IMR-90 (cell line): ENCODE results near the gene PIRT. TPM values are rescaled to one million over a fixed set of nuclear protein-coding genes. Genes with fewer than 3 reads are reported as not detected.

Experiments used
- ATAC-seq: fragments of 200-7000 bp; cut with Tn5 transposase; 2 replicates; pipeline ENCODE4 v1.9.1; 2020; ENCODE audit warnings: low read depth, mild to moderate bottlenecking, moderate library complexity
- BruUV-seq: library from RNA; stranded (reverse); fragments of 400-500 nt; replicated peaks from 2 replicates; lab custom pipeline; 2021; lab: Mats Ljungman, UMichigan
- CTCF ChIA-PET: fragments of 300-600 bp; formaldehyde crosslinking; extraction: SDS; loops from one replicate; lab custom pipeline; 2021; ENCODE audit warnings: antibody characterized with exemption; lab: Yijun Ruan, JAX
- POLR2A ChIA-PET: fragments of 300-600 bp; sonication (Branson Sonifier 250); formaldehyde crosslinking; loops from one replicate; lab custom pipeline; 2022; ENCODE audit warnings: antibody characterized with exemption; ENCODE audit not compliant: unreplicated experiment; lab: Charles Lee
- DNase-seq: peaks from one replicate; pipeline ENCODE4 v3.0.0; 2013
- H2AFZ ChIP-seq: replicated peaks from 2 replicates; pipeline ENCODE3; 2013; ENCODE audit warnings: low read length, mild to moderate bottlenecking; ENCODE audit not compliant: poor library complexity
- H2AK5ac ChIP-seq: 2 replicates; pipeline ENCODE4 v1.6.1; 2013; ENCODE audit warnings: low read depth, low read length, inconsistent platforms
- H2AK9ac ChIP-seq: replicated peaks from 2 replicates; pipeline ENCODE3; 2013; ENCODE audit warnings: mild to moderate bottlenecking, low read depth, low read length, moderate library complexity; ENCODE audit not compliant: poor library complexity
- H2BK120ac ChIP-seq: 2 replicates; pipeline ENCODE4 v1.6.1; 2013; ENCODE audit warnings: low read depth, low read length, inconsistent platforms
- H2BK15ac ChIP-seq: 3 replicates; pipeline ENCODE4 v1.6.1; 2013; ENCODE audit warnings: low read depth, low read length, inconsistent platforms
- H2BK20ac ChIP-seq: 2 replicates; pipeline ENCODE4 v1.6.1; 2013; ENCODE audit warnings: low read depth, mild to moderate bottlenecking, inconsistent platforms, low read length, moderate library complexity
- H2BK5ac ChIP-seq: 2 replicates; pipeline ENCODE4 v1.6.1; 2013; ENCODE audit warnings: mild to moderate bottlenecking, low read depth, low read length, inconsistent platforms; ENCODE audit not compliant: poor library complexity, severe bottlenecking
- H3K14ac ChIP-seq: replicated peaks from 2 replicates; pipeline ENCODE4 v1.6.1; 2013; ENCODE audit warnings: low read depth, low read length, inconsistent platforms
- H3K18ac ChIP-seq: 2 replicates; pipeline ENCODE4 v1.6.1; 2013; ENCODE audit warnings: low read depth, low read length, control low read depth
- H3K23ac ChIP-seq: 2 replicates; pipeline ENCODE4 v1.6.1; 2013; ENCODE audit warnings: low read depth, low read length, inconsistent platforms
- H3K27ac ChIP-seq: 2 replicates; pipeline ENCODE4 v1.5.1; 2013; ENCODE audit warnings: mild to moderate bottlenecking, control low read depth, low read length; ENCODE audit not compliant: insufficient read depth
- H3K27me3 ChIP-seq: 2 replicates; pipeline ENCODE4 v1.6.1; 2013; ENCODE audit warnings: low read length; ENCODE audit not compliant: control insufficient read depth, insufficient read depth
- H3K36me3 ChIP-seq: 2 replicates; pipeline ENCODE4 v1.6.1; 2013; ENCODE audit warnings: low read length, mixed read lengths; ENCODE audit not compliant: control insufficient read depth, insufficient read depth
- H3K4ac ChIP-seq: 2 replicates; pipeline ENCODE4 v1.6.1; 2013; ENCODE audit warnings: low read depth, low read length, inconsistent platforms
- H3K4me1 ChIP-seq: 2 replicates; pipeline ENCODE4 v1.6.1; 2013; ENCODE audit warnings: low read length, mixed read lengths; ENCODE audit not compliant: control insufficient read depth, insufficient read depth
- H3K4me2 ChIP-seq: 2 replicates; pipeline ENCODE4 v1.6.1; 2013; ENCODE audit warnings: low read depth, mild to moderate bottlenecking, control low read depth, low read length, moderate library complexity
- H3K4me3 ChIP-seq: 2 replicates; pipeline ENCODE4 v1.5.1; 2013; ENCODE audit warnings: low read depth, mild to moderate bottlenecking, control low read depth, low read length, moderate library complexity; ENCODE audit not compliant: insufficient read depth
- H3K56ac ChIP-seq: 2 replicates; pipeline ENCODE4 v1.6.1; 2013; ENCODE audit warnings: low read length, inconsistent platforms; ENCODE audit not compliant: insufficient read depth; ENCODE audit errors: extremely low read depth
- H3K79me1 ChIP-seq, 2 experiments: 2 replicates each; pipeline ENCODE4 v1.6.1; 2013; ENCODE audit warnings: low read length in 2 of 2, inconsistent platforms in 1 of 2, low read depth in 1 of 2
- H3K9ac ChIP-seq: 2 replicates; pipeline ENCODE4 v1.6.1; 2013; ENCODE audit warnings: low read depth, low read length, control low read depth
- H3K9me1 ChIP-seq: 2 replicates; pipeline ENCODE4 v1.6.1; 2013; ENCODE audit warnings: low read length, inconsistent platforms; ENCODE audit not compliant: insufficient read depth
- H3K9me3 ChIP-seq: 2 replicates; pipeline ENCODE4 v1.6.1; 2013; ENCODE audit warnings: low read length; ENCODE audit not compliant: control insufficient read depth, insufficient read depth
- H4K20me1 ChIP-seq: 2 replicates; pipeline ENCODE4 v1.6.1; 2013; ENCODE audit warnings: low read length, inconsistent platforms; ENCODE audit not compliant: insufficient read depth
- H4K5ac ChIP-seq: 2 replicates; pipeline ENCODE4 v1.6.1; 2013; ENCODE audit warnings: mild to moderate bottlenecking, low read depth, low read length, control low read depth
- H4K8ac ChIP-seq, 2 experiments: 2 replicates each; pipeline ENCODE4 v1.6.1; 2013; ENCODE audit warnings: low read depth in 2 of 2, low read length in 2 of 2, control low read depth in 1 of 2, inconsistent platforms in 1 of 2
- H4K91ac ChIP-seq: 2 replicates; pipeline ENCODE4 v1.6.1; 2013; ENCODE audit warnings: low read depth, low read length, inconsistent platforms; ENCODE audit not compliant: insufficient read depth
- CTCF ChIP-seq: conservative IDR thresholded peaks from 2 replicates; pipeline ENCODE4 v1.5.1; 2012; ENCODE audit warnings: mild to moderate bottlenecking, low read depth, low read length, improper control_type of control experiment
- ELK1 ChIP-seq: fragments of 150-350 bp; IDR thresholded peaks from 2 replicates; pipeline ENCODE4 v1.6.1; 2016; ENCODE audit warnings: low read depth, mild to moderate bottlenecking, low read length, moderate library complexity, borderline replicate concordance
- FOS ChIP-seq: fragments of 150-350 bp; IDR thresholded peaks from 2 replicates; pipeline ENCODE4 v1.6.1; 2016; ENCODE audit warnings: low read depth, low read length
- MXI1 ChIP-seq: IDR thresholded peaks from 2 replicates; pipeline ENCODE4 v1.6.1; 2012; ENCODE audit warnings: low read depth, mild to moderate bottlenecking, low read length, moderate library complexity, borderline replicate concordance
- NFE2L2 ChIP-seq: fragments of 150-350 bp; IDR thresholded peaks from 2 replicates; pipeline ENCODE4 v1.6.1; 2016; ENCODE audit warnings: low read depth, mild to moderate bottlenecking, low read length
- RCOR1 ChIP-seq: IDR thresholded peaks from 2 replicates; pipeline ENCODE4 v1.6.1; 2012; ENCODE audit warnings: mild to moderate bottlenecking, low read length, improper control_type of control experiment; ENCODE audit not compliant: insufficient replicate concordance
- RFX5 ChIP-seq: IDR thresholded peaks from 2 replicates; pipeline ENCODE4 v1.8.0; 2012; ENCODE audit warnings: low read depth, mild to moderate bottlenecking, low read length, moderate library complexity
- SMC3 ChIP-seq: fragments of 150-350 bp; IDR thresholded peaks from 2 replicates; pipeline ENCODE4 v1.6.1; 2016; ENCODE audit warnings: low read depth, mild to moderate bottlenecking, antibody characterized with exemption, low read length, moderate library complexity
- WGBS, 2 experiments: methylation state at CpG; one replicate each; pipeline versions ENCODE4 v1.1.5 to v1.1.7; 2013; ENCODE audit warnings: missing lambda C conversion rate in 2 of 2; ENCODE audit not compliant: insufficient read length in 1 of 2; ENCODE audit errors: extremely low coverage in 2 of 2; 5-methylcytosine and 5-hydroxymethylcytosine counted together
- dilution Hi-C: fragments of 300-500 bp; cut with HindIII; formaldehyde crosslinking; loops from one replicate; pipeline ENCODE4 v1.14.3; 2018; ENCODE audit warnings: low sequenced_read_pairs; ENCODE audit not compliant: unreplicated experiment
- in situ Hi-C: fragments of 300-500 bp; cut with MboI; formaldehyde crosslinking; loops from 3 replicates; pipeline ENCODE4 v1.14.3; 2019; ENCODE audit warnings: low sequenced_read_pairs, inconsistent platforms, mixed read lengths
- intact Hi-C: fragments of 100-400 bp; cut with micrococcal nuclease; formaldehyde crosslinking; loops from 2 replicates; pipeline ENCODE4 v1.10.0; 2022
- polyA plus RNA-seq, 3 experiments: library from polyadenylated mRNA; depleted of rRNA; stranded (reverse); fragments of >200 nt; gene quantifications; 2 replicates each; pipeline ENCODE4 v1.2.3, GENCODE V29; 2012; ENCODE audit warnings: low replicate concordance in 1 of 3
- total RNA-seq: library from RNA; depleted of rRNA; stranded (reverse); fragments of >200 nt; gene quantifications from 2 replicates; pipeline ENCODE4 v1.2.3, GENCODE V29; 2012

The PIRT gene
- total and polyA plus RNA-seq, 2 of the 4 experiments (the other 2 are of a cell fraction), result not detected

- DNase-seq (no peak), ATAC-seq (no peak)
- H3K23ac ChIP-seq, result no peak overlapping the region
- H4K91ac ChIP-seq, result no peak overlapping the region
- ChIA-PET POLR2A (interaction anchor here (0.6 kb wide), 1 partner anchor 1132 kb away, joined by 5 read pairs; the partner anchor contains the start of gene USP43), CTCF (interaction anchor here (0.6 kb wide), 1 partner anchor 1009 kb away, joined by 3 read pairs; no protein-coding TSS in a partner anchor)
- dilution Hi-C loops (no loop called here), in situ Hi-C loops (no loop called here), intact Hi-C loops (no loop called here)
- H2AK5ac ChIP-seq, result no peak overlapping the region
- no TSS peak for BruUV-seq
- no peak overlapping the region for H2BK120ac ChIP-seq
- H4K8ac ChIP-seq, result no peak overlapping the region
- no peak overlapping the region for H3K4ac ChIP-seq
- H3K9me1 ChIP-seq, result no peaks in the 10 kb centered on the region
- no peaks in the 10 kb centered on the region for H3K9me3 ChIP-seq
- no peak overlapping the region for H3K27ac ChIP-seq
- no peak overlapping the region for H4K5ac ChIP-seq
- H2BK5ac ChIP-seq, result no peak overlapping the region
- H3K9ac ChIP-seq, result no peak overlapping the region
- H3K27me3 ChIP-seq, result no peaks in the 10 kb centered on the region
- no peak for TF ChIP-seq FOS
- no peak for TF ChIP-seq ELK1
- TF ChIP-seq RFX5, result no peak
- no peak for TF ChIP-seq RCOR1
- TF ChIP-seq NFE2L2, result no peak
- TF ChIP-seq CTCF, result no peak
- no peak for TF ChIP-seq SMC3
- no peak for TF ChIP-seq MXI1
- no peaks in the 10 kb centered on the region for H3K4me1 ChIP-seq
- no CpG with 5 or more reads among the region's 11 CpGs for WGBS, 2 experiments
- H2AK9ac ChIP-seq, result no peak overlapping the region
- no peak overlapping the region for H3K56ac ChIP-seq
- H3K14ac ChIP-seq, result no peak overlapping the region
- H3K79me1 ChIP-seq, result no peaks in the 10 kb centered on the region
- H3K4me2 ChIP-seq, result no peak overlapping the region
- H2BK20ac ChIP-seq, result no peak overlapping the region
- no peak overlapping the region for H3K18ac ChIP-seq
- H3K4me3 ChIP-seq, result no peak overlapping the region
- H2BK15ac ChIP-seq, result no peak overlapping the region
- no peaks in the 10 kb centered on the region for H3K36me3 ChIP-seq
- H4K20me1 ChIP-seq, result no peaks in the 10 kb centered on the region
- H2AFZ ChIP-seq, result no peak overlapping the region
Measured at GRCh38 chr17:10777131-10777807, 60.6 kb downstream of the PIRT start.
